GM08714 (cell line): Measurements from ENCODE around the gene CACNA1G.

Experiments used
- H3K4me3 ChIP-seq: fragments of 200-500 bp; sonication (Bioruptor generic); 2 replicates; pipeline ENCODE4 v1.5.1; 2014; ENCODE audit warnings: mild to moderate bottlenecking, low read length, inconsistent platforms
- ZNF274 ChIP-seq: IDR thresholded peaks from 2 replicates; pipeline ENCODE4 v1.6.1; 2012; ENCODE audit warnings: mild to moderate bottlenecking, low read depth, low read length

Gene CACNA1G

GRCh38 chr17:50607522-50608175 lies 47.1 kb downstream of the CACNA1G start:
- no peak for TF ChIP-seq ZNF274
- no peak overlapping the region for H3K4me3 ChIP-seq

- TF ChIP-seq ZNF274, result no peak
- no peak overlapping the region for H3K4me3 ChIP-seq
Measured at GRCh38 chr17:50608700-50609379, 48.3 kb downstream of the CACNA1G start.

- H3K4me3 ChIP-seq, result no peak overlapping the region
- no peak for TF ChIP-seq ZNF274
Measured at GRCh38 chr17:50609380-50610074, 49.0 kb downstream of the CACNA1G start.

- H3K4me3 ChIP-seq, result no peak overlapping the region
- TF ChIP-seq ZNF274, result no peak
Measured at GRCh38 chr17:50611634-50612033, 51.1 kb downstream of the CACNA1G start.

- H3K4me3 ChIP-seq, result no peak overlapping the region
- no peak for TF ChIP-seq ZNF274
Measured at GRCh38 chr17:50612281-50612680, 51.8 kb downstream of the CACNA1G start.

GRCh38 chr17:50613007-50613992 lies 52.8 kb downstream of the CACNA1G start:
- no peak overlapping the region for H3K4me3 ChIP-seq
- TF ChIP-seq ZNF274, result no peak

- TF ChIP-seq ZNF274, result no peak
- no peak overlapping the region for H3K4me3 ChIP-seq
Measured at GRCh38 chr17:50614471-50615051, 54.0 kb downstream of the CACNA1G start.

GRCh38 chr17:50615828-50616227 lies 55.3 kb downstream of the CACNA1G start:
- no peak for TF ChIP-seq ZNF274
- H3K4me3 ChIP-seq, result no peak overlapping the region

- H3K4me3 ChIP-seq, result no peak overlapping the region
- no peak for TF ChIP-seq ZNF274
Measured at GRCh38 chr17:50618300-50618699, 57.8 kb downstream of the CACNA1G start.

- TF ChIP-seq ZNF274, result no peak
- no peak overlapping the region for H3K4me3 ChIP-seq
Measured at GRCh38 chr17:50618941-50619340, 58.4 kb downstream of the CACNA1G start.

GRCh38 chr17:50619489-50619888 lies 59.0 kb downstream of the CACNA1G start:
- H3K4me3 ChIP-seq, result no peak overlapping the region
- no peak for TF ChIP-seq ZNF274

GRCh38 chr17:50620237-50620636 lies 59.7 kb downstream of the CACNA1G start:
- no peak overlapping the region for H3K4me3 ChIP-seq
- no peak for TF ChIP-seq ZNF274

- H3K4me3 ChIP-seq, result no peak overlapping the region
- no peak for TF ChIP-seq ZNF274
Measured at GRCh38 chr17:50620858-50621257, 60.3 kb downstream of the CACNA1G start.
